Jurkat, Clone E6-1 (cell line): ENCODE data around the gene ARMC9.
"Not testable (repeated sequence)": the region's sequence is repeated elsewhere in the genome, so short reads cannot be mapped to it uniquely, and the experiment has no call there.

Experiments
- DNase-seq: peaks from one replicate; pipeline ENCODE4 v3.0.0-alpha.2; 2011; ENCODE audit warnings: low read depth, low spot score
- H3K4me3 ChIP-seq: 2 replicates; pipeline ENCODE4 v1.5.1; 2011; ENCODE audit warnings: mild to moderate bottlenecking, low read length, control low read depth, moderate library complexity

The ARMC9 gene

GRCh38 chr2:231396058-231396821 lies 197.8 kb downstream of the ARMC9 start:
- no peak overlapping the region for H3K4me3 ChIP-seq
- DNase-seq, result no peak

- no peak for DNase-seq
- H3K4me3 ChIP-seq, result no peak overlapping the region
Observed at GRCh38 chr2:231397011-231397927, 198.8 kb downstream of the ARMC9 start.

- no peak for DNase-seq
- H3K4me3 ChIP-seq, result no peak overlapping the region
Observed at GRCh38 chr2:231397928-231398294, 199.5 kb downstream of the ARMC9 start.

GRCh38 chr2:231398585-231398984 lies 200.2 kb downstream of the ARMC9 start:
- no peak for DNase-seq
- H3K4me3 ChIP-seq, result no peak overlapping the region

- no peak overlapping the region for H3K4me3 ChIP-seq
- DNase-seq, result no peak
Observed at GRCh38 chr2:231399046-231399852, 200.8 kb downstream of the ARMC9 start.

GRCh38 chr2:231399853-231400680 lies 201.6 kb downstream of the ARMC9 start:
- DNase-seq, result no peak
- no peak overlapping the region for H3K4me3 ChIP-seq

GRCh38 chr2:231400681-231401080 lies 202.2 kb downstream of the ARMC9 start:
- DNase-seq, result not testable (repeated sequence)

GRCh38 chr2:231401101-231401500 lies 202.7 kb downstream of the ARMC9 start:
- H3K4me3 ChIP-seq, DNase-seq: not testable (repeated sequence)

More at GRCh38 chr2:231400681-231401080, 202.2 kb downstream of the ARMC9 start:
- H3K4me3 ChIP-seq, result not testable (repeated sequence)

GRCh38 chr2:231403421-231404182 lies 205.2 kb downstream of the ARMC9 start:
- DNase-seq, H3K4me3 ChIP-seq: not testable (repeated sequence)

- DNase-seq, H3K4me3 ChIP-seq: not testable (repeated sequence)
Observed at GRCh38 chr2:231404183-231404578, 205.8 kb downstream of the ARMC9 start.

GRCh38 chr2:231405601-231406367 lies 207.4 kb downstream of the ARMC9 start:
- not testable (repeated sequence) for DNase-seq, H3K4me3 ChIP-seq

- not testable (repeated sequence) for H3K4me3 ChIP-seq, DNase-seq
Observed at GRCh38 chr2:231407686-231408085, 209.3 kb downstream of the ARMC9 start.

GRCh38 chr2:231408304-231408703 lies 209.9 kb downstream of the ARMC9 start:
- H3K4me3 ChIP-seq, DNase-seq: not testable (repeated sequence)

- no peak for DNase-seq
- no peak overlapping the region for H3K4me3 ChIP-seq
Observed at GRCh38 chr2:231409776-231410175, 211.3 kb downstream of the ARMC9 start.

GRCh38 chr2:231410293-231411004 lies 212.0 kb downstream of the ARMC9 start:
- DNase-seq, result no peak
- H3K4me3 ChIP-seq, result no peak overlapping the region

GRCh38 chr2:231411237-231411636 lies 212.8 kb downstream of the ARMC9 start:
- DNase-seq, result no peak

More at GRCh38 chr2:231411237-231411636, 212.8 kb downstream of the ARMC9 start:
- no peak overlapping the region for H3K4me3 ChIP-seq
